GM21528 (cell line): Measurements from ENCODE around the gene FRA10AC1.

Source experiments
- ATAC-seq: cut with Tn5 transposase; IDR thresholded peaks from one replicate; pipeline ENCODE4 v1.9.1; 2021; ENCODE audit warnings: mild to moderate bottlenecking, moderate library complexity; ENCODE audit not compliant: unreplicated experiment, low FRiP score

Gene FRA10AC1

GRCh38 chr10:93702210-93703001 is at the start of gene FRA10AC1:
TSS of gene FRA10AC1 (minus strand) at chr10:93702592. CDS start at chr10:93700106, 2,486 bp downstream.
- peak; percentile 86 for ATAC-seq

- no peak for ATAC-seq
These were observed 49.4 kb upstream of the FRA10AC1 start for GRCh38 chr10:93751832-93752231.

- no peak for ATAC-seq
These were observed 48.7 kb upstream of the FRA10AC1 start for GRCh38 chr10:93751124-93751523.

GRCh38 chr10:93749218-93749799 is 46.9 kb upstream of the FRA10AC1 start:
- ATAC-seq: no peak

GRCh38 chr10:93746844-93747284 is 44.5 kb upstream of the FRA10AC1 start:
- ATAC-seq: no peak

GRCh38 chr10:93745408-93746065 is 43.1 kb upstream of the FRA10AC1 start:
- ATAC-seq: no peak

- ATAC-seq: peak; percentile 91
These were observed 40.4 kb upstream of the FRA10AC1 start for GRCh38 chr10:93742633-93743349.

GRCh38 chr10:93741367-93741766 is 39.0 kb upstream of the FRA10AC1 start:
- ATAC-seq: no peak

- no peak for ATAC-seq
These were observed 23.6 kb upstream of the FRA10AC1 start for GRCh38 chr10:93726024-93726423.

GRCh38 chr10:93723153-93723552 is 20.8 kb upstream of the FRA10AC1 start:
- no peak for ATAC-seq

GRCh38 chr10:93722550-93722949 is 20.2 kb upstream of the FRA10AC1 start:
- ATAC-seq: no peak

- ATAC-seq: no peak
These were observed 17.5 kb upstream of the FRA10AC1 start for GRCh38 chr10:93719901-93720300.

- ATAC-seq: peak; percentile 47
These were observed 16.7 kb upstream of the FRA10AC1 start for GRCh38 chr10:93718937-93719725.

GRCh38 chr10:93716766-93717165 is 14.4 kb upstream of the FRA10AC1 start:
- no peak for ATAC-seq

GRCh38 chr10:93715345-93715744 is 13.0 kb upstream of the FRA10AC1 start:
- peak; percentile 78 for ATAC-seq

GRCh38 chr10:93712593-93712992 is 10.2 kb upstream of the FRA10AC1 start:
- ATAC-seq: no peak

GRCh38 chr10:93711891-93712290 is 9.5 kb upstream of the FRA10AC1 start:
- ATAC-seq: no peak

GRCh38 chr10:93710333-93710909 is 8.0 kb upstream of the FRA10AC1 start:
- no peak for ATAC-seq

- ATAC-seq: no peak
These were observed 5.2 kb upstream of the FRA10AC1 start for GRCh38 chr10:93707623-93708022.

- ATAC-seq: no peak
These were observed 2.1 kb upstream of the FRA10AC1 start for GRCh38 chr10:93704451-93704850.
